ENCODE measurements around the gene CLEC19A.

DNA sequence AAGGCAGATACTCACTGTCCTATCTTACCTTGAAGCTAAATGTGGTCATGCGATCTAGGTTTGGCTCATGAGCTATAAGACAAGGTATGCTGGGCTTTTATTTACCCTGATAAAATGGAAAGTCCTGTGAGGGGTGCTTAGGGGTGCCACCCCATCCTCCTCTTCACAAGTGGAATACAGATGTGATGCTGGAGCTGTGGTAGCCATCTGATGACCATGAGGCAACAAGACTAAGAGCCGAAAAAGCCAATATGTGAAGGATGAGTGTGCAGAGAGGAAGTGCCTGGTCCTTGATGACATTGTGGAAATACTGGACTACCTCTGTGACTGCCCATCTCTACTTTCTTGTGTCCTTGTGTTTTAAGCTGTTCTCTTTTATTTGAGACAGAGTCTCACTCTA lies 74.0 kb downstream of the CLEC19A start:
- TF ChIP-seq, protein P1, sequence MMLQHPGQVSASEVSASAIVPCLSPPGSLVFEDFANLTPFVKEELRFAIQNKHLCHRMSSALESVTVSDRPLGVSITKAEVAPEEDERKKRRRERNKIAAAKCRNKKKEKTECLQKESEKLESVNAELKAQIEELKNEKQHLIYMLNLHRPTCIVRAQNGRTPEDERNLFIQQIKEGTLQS (CRISPR knock-in tag; conservative IDR thresholded peaks at IDR 0.05), result no peak
- TF ChIP-seq SMAD3 (CRISPR knock-in tag; IDR thresholded peaks at IDR 0.05; ENCODE audit: borderline replicate concordance) (no peak), TEAD1 (CRISPR knock-in tag; IDR thresholded peaks at IDR 0.05) (no peak), ZNF416 (CRISPR knock-in tag; IDR thresholded peaks at IDR 0.05) (no peak)
- TF ChIP-seq, protein P2, sequence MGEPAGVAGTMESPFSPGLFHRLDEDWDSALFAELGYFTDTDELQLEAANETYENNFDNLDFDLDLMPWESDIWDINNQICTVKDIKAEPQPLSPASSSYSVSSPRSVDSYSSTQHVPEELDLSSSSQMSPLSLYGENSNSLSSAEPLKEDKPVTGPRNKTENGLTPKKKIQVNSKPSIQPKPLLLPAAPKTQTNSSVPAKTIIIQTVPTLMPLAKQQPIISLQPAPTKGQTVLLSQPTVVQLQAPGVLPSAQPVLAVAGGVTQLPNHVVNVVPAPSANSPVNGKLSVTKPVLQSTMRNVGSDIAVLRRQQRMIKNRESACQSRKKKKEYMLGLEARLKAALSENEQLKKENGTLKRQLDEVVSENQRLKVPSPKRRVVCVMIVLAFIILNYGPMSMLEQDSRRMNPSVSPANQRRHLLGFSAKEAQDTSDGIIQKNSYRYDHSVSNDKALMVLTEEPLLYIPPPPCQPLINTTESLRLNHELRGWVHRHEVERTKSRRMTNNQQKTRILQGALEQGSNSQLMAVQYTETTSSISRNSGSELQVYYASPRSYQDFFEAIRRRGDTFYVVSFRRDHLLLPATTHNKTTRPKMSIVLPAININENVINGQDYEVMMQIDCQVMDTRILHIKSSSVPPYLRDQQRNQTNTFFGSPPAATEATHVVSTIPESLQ (CRISPR knock-in tag; IDR thresholded peaks at IDR 0.05), result no peak
- TF ChIP-seq, protein P3, sequence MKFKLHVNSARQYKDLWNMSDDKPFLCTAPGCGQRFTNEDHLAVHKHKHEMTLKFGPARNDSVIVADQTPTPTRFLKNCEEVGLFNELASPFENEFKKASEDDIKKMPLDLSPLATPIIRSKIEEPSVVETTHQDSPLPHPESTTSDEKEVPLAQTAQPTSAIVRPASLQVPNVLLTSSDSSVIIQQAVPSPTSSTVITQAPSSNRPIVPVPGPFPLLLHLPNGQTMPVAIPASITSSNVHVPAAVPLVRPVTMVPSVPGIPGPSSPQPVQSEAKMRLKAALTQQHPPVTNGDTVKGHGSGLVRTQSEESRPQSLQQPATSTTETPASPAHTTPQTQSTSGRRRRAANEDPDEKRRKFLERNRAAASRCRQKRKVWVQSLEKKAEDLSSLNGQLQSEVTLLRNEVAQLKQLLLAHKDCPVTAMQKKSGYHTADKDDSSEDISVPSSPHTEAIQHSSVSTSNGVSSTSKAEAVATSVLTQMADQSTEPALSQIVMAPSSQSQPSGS (CRISPR knock-in tag; IDR thresholded peaks at IDR 0.05; ENCODE audit: borderline replicate concordance, low read depth), result no peak
